Posterior cingulate gyrus (tissue), 11 donors: ENCODE measurements around the gene CCND1.
A peak's percentile ranks its signal among the peaks of the same experiment; 100 is the strongest.

Experiments used
- DNase-seq, 10 donors: peaks; one replicate each; pipeline versions ENCODE4 v3.0.0 to v3.0.0-alpha.2; 2020 to 2021; ENCODE audit warnings: mixed read lengths in 3 of 10
- intact Hi-C: fragments of 100-400 bp; cut with DNase I; formaldehyde crosslinking; loops from one replicate; pipeline ENCODE4 v1.15.1; 2023

Gene CCND1

DNA sequence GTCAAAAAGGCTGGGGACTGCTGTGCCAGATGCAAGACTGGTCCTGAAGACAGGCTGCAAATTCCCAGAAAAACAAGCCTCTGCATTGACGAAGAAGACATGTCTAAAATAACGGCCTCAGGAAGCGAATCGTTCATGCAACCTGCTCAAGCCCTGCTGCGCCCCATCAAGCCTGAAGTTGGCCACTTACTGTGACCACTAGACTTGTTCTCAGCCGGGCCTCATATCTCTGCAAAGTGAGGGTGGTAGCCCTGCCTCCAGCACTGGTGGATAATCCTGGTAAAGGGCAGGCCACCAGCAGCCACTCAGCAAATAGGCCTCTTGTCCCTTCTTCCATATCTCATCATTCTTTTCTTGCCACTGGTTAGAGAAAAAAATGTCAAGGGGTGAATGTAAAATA lies 22.4 kb downstream of the CCND1 start:
- peak in 4 of 10 donors; percentile 1 to 53 (median 29) for DNase-seq

GRCh38 chr11:69664103-69664775 lies 23.3 kb downstream of the CCND1 start:
- intact Hi-C loops, result no loop called here
- peak in 4 of 10 donors; percentile 2 to 80 (median 70) for DNase-seq

More for the DNA sequence above, 22.4 kb downstream of the CCND1 start:
- intact Hi-C loops, result no loop called here

- intact Hi-C loops, result no loop called here
- peak in 4 of 10 donors; percentile 12 to 62 (median 42) for DNase-seq
Measured at GRCh38 chr11:69664901-69665300, 23.9 kb downstream of the CCND1 start.

GRCh38 chr11:69665669-69666068 lies 24.7 kb downstream of the CCND1 start:
- DNase-seq, result peak in 2 of 10 donors; percentile 39 to 66
- intact Hi-C loops, result no loop called here

GRCh38 chr11:69666261-69666660 lies 25.3 kb downstream of the CCND1 start:
- peak in 3 of 10 donors; percentile 3 to 61 (median 8) for DNase-seq
- intact Hi-C loops, result no loop called here

DNA sequence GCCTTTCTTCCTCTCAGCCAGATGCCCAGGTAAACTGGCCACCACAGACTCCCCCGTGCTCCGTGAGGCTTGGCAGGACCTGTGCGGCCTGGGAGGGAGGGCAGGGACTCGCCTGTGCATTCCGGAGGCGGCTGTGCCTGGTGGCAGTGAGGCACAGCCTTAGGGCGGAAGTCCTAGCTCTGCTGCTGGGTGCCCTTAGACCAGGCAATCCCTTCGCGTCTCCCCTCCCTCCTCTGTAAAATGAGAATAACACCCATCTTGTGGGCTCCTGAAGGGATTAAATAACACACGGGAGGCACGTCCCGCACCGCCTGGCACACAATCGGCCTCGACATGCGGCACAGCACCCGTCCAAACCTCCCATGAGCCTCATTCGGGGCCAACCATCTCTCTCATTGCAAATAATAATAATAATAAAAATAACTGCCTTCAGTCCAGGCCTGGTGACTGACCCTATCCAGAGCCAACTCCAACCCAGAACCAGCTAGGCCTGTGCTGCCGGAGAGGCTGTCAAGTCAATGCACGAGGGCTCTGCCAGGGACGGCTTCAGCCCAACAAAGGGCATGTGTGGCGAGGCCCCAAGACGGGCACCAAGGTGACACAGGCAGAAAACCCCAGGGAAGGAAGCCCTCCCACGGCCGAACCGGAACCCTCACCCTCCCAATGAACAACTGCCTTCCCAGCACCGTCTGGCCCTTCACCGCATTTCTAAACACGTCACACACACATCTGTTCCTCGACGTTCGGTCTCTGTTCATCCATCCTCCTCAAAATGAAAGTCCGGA lies 26.0 kb downstream of the CCND1 start:
- intact Hi-C loops, result no loop called here
- peak in 3 of 10 donors; percentile 62 to 83 (median 64) for DNase-seq

- DNase-seq, result peak in 3 of 10 donors; percentile 24 to 77 (median 65)
- intact Hi-C loops, result no loop called here
Measured at GRCh38 chr11:69667619-69668604, 27.0 kb downstream of the CCND1 start.

DNA sequence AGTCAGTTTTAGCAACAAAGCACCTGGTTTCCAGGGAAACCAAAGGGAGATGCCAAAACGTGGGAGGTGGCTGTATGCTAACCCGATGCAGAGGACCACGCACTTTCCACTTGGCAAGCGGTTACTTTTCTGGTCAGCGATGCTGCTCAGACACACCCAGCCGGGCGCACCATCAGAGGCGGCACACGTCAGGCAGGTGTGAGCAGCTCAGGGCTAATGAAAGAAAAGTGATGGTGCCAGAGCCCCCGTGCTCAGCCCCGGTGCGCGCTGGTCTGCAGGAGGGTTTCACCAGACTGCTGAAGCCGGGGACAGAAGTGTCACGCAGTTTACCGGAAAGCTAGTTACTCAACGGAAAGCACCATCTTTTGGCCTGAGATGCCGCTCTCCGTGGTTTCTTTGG lies 28.5 kb downstream of the CCND1 start:
- peak in 3 of 10 donors; percentile 72 to 84 (median 82) for DNase-seq
- intact Hi-C loops, result no loop called here

- DNase-seq, result peak; percentile 83 to 98 (median 89)
- intact Hi-C loops, result loop anchor here (1.0 kb wide), 1 partner anchor 569 kb away; no protein-coding TSS in a partner anchor
Measured at GRCh38 chr11:69670158-69670845, 29.3 kb downstream of the CCND1 start.

GRCh38 chr11:69671734-69672465 lies 30.9 kb downstream of the CCND1 start:
- no peak for DNase-seq
- intact Hi-C loops, result no loop called here

GRCh38 chr11:69674267-69674885 lies 33.4 kb downstream of the CCND1 start:
- intact Hi-C loops, result no loop called here
- DNase-seq, result peak in 2 of 10 donors; percentile 71 to 81

DNA sequence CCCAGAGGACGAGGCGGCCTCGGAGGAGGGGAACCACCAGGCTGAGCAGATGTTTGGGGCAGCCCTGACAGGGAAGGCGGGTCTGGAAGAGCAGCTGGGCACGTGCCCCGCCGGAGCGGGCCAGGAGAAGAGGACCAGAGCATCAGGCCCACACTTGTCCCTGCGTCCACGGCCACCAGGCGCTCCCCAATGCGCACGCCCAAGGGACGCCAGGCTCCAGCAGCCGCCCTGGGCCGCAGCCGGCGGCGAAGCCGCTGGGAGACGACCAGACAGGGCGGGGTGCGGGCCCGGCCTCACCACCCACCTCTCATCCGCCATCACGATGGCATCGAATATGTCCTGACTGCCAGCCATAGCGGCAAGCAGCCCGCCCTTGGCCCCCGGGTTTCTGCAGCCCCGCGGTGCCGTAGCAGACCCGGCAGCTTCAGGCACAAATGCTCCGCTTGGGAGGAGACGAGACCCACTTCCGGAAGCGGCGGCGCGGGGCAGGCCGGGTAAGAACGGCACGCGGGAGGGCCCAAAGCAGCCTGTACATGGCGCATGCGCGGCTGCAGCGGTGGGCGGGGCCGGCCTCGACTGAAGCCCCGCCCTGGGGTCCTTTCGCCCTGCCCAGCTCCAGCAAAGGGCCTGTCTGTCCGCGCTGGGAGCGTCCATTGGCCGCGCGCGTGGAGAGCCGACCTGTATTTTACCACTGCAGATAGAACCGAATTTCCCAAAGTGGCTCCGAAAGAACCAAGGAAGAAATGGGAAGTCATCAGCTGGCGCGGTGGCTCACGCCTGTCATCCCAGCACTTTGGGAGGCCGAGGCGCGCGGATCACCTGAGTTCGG lies 34.1 kb downstream of the CCND1 start, which contains the start of gene LTO1:
Gene LTO1 (minus strand): TSS at position 468 of the 829 bp plus-strand sequence. CDS start 114 bp downstream, at position 354.
- peak; percentile 91 to 99 (median 94) for DNase-seq
- intact Hi-C loops, result no loop called here

DNA sequence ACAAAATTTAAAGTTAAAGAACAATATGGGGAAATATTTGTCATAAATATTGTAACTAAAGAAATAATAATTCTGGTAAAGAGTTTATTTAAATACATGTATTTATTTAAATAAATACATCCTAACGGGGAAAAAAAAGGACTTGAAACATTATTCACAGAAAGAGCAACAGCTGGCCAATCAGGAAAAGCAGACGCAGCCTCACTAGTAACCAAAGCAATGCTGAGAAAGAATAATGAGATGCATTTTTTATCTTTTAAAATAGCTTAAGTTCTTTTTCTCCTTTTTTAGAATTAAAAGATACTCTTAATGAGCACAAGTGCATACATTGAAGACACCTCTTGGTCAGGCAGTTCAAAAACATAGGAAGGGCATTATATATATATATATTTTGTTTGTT lies 36.8 kb downstream of the CCND1 start:
- intact Hi-C loops, result no loop called here
- no peak for DNase-seq

DNA sequence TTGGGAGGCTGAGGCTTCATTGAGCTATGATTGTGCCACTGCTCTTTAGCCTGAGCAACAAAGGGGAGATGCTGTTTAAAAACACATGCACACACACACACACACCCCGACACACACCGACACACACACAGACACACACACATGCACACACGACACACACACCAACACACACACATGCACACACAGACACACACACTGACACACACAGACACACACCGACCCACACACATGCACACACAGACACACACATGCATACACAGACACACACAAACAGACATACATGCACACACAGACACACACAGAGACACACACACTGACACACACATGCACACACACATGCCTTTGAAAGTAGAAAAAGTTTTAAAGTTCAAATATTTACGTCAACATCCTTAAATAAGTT lies 39.7 kb downstream of the CCND1 start:
- intact Hi-C loops, result no loop called here
- DNase-seq, result no peak

GRCh38 chr11:69682221-69682620 lies 41.3 kb downstream of the CCND1 start:
- intact Hi-C loops, result no loop called here
- DNase-seq, result no peak

DNA sequence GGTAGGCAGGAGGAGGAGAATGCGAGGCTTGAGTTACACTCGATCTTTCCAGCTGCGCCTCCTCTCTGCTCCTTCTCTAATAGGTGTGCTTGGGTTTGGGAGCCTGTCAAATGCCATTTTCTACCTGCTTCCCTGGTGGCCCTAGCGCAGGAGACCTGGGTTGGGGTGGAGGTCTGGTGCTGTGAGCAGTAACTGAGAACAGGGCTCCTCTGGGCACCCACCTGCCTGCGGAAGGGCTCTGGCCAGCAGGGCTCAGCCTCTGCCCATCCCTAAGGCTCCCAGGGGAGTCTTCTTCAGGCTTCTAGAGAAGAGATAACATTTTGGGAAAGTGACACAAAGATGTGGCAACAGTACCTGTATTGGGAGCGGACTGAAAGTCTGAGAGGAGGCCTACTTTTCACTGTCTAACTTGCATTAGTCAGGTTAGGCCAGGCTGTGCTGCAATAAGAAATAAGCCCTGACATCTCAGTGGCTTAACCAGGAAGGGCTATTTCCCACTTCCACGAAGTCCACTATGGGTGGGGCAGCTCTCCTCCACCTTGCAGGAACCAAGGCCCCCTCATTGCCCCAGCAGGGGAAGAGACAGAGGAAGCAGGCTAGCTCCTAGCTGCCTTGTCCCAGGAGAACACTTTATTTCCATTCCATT lies 41.8 kb downstream of the CCND1 start:
- no peak for DNase-seq
- intact Hi-C loops, result no loop called here

- DNase-seq, result peak in 1 of 10 donors; percentile 72
- intact Hi-C loops, result no loop called here
Measured at GRCh38 chr11:69683764-69684333, 42.9 kb downstream of the CCND1 start.
